Activated naive CD4-positive, alpha-beta T cell treated with anti-CD3 and anti-CD28 coated beads for 36 hours (primary cell): ENCODE results near the gene LDB2. TPM values are rescaled to one million over a fixed set of nuclear protein-coding genes. Genes with fewer than 3 reads are reported as not detected.
"Not testable (repeated sequence)": the region's sequence is repeated elsewhere in the genome, so short reads cannot be mapped to it uniquely, and the experiment has no call there.

ENCODE experiments used
- CTCF ChIA-PET: fragments of 350-600 bp; sonication (Branson Sonifier 250); formaldehyde crosslinking; loops from one replicate; lab custom pipeline; 2021; ENCODE audit warnings: antibody characterized with exemption; lab: Charles Lee
- DNase-seq: peaks from one replicate; pipeline ENCODE4 v3.0.0-alpha.2; 2020
- H3K27ac Mint-ChIP-seq: one replicate; pipeline ENCODE4 v1.8.0; 2021; ENCODE audit warnings: mild to moderate bottlenecking, mixed read lengths
- H3K27me3 Mint-ChIP-seq: one replicate; pipeline ENCODE4 v1.8.0; 2021; ENCODE audit warnings: low read depth, mixed read lengths
- H3K36me3 Mint-ChIP-seq: one replicate; pipeline ENCODE4 v1.8.0; 2021; ENCODE audit warnings: low read depth, mixed read lengths
- H3K4me1 Mint-ChIP-seq: one replicate; pipeline ENCODE4 v1.8.0; 2021; ENCODE audit warnings: low read depth, mixed read lengths
- H3K4me3 Mint-ChIP-seq: one replicate; pipeline ENCODE4 v1.8.0; 2021; ENCODE audit warnings: mild to moderate bottlenecking, moderate library complexity, mixed read lengths
- H3K9me3 Mint-ChIP-seq: one replicate; pipeline ENCODE4 v1.8.0; 2021; ENCODE audit warnings: mixed read lengths
- intact Hi-C: fragments of 100-400 bp; cut with micrococcal nuclease; formaldehyde crosslinking; loops from one replicate; pipeline ENCODE4 v1.15.1; 2023
- total RNA-seq, 2 experiments: library from RNA; stranded (reverse); gene quantifications; one replicate each; pipeline ENCODE4 v1.2.3, GENCODE V29; 2021

The LDB2 gene
- total RNA-seq, 2 experiments from 2014 or later, result not detected

- Mint-ChIP-seq H3K27me3 (no peaks in the 10 kb centered on the region), H3K4me3 (no peak overlapping the region), H3K36me3 (no peaks in the 10 kb centered on the region), H3K9me3 (no peaks in the 10 kb centered on the region), H3K4me1 (no peaks in the 10 kb centered on the region), H3K27ac (no peak overlapping the region)
- no peak for DNase-seq
- intact Hi-C loops, result no loop called here
- CTCF ChIA-PET, result no interaction called here
Measured at GRCh38 chr4:16544251-16544721, 354.2 kb downstream of the LDB2 start.

GRCh38 chr4:16537926-16538325, 360.5 kb downstream of the LDB2 start:
- H3K36me3 Mint-ChIP-seq, result no peaks in the 10 kb centered on the region
- no peak overlapping the region for H3K27ac Mint-ChIP-seq
- H3K27me3 Mint-ChIP-seq, result no peaks in the 10 kb centered on the region
- DNase-seq, result no peak
- no peak overlapping the region for H3K4me3 Mint-ChIP-seq
- CTCF ChIA-PET, result no interaction called here
- intact Hi-C loops, result no loop called here
- H3K9me3 Mint-ChIP-seq, result no peaks in the 10 kb centered on the region
- no peaks in the 10 kb centered on the region for H3K4me1 Mint-ChIP-seq

DNA sequence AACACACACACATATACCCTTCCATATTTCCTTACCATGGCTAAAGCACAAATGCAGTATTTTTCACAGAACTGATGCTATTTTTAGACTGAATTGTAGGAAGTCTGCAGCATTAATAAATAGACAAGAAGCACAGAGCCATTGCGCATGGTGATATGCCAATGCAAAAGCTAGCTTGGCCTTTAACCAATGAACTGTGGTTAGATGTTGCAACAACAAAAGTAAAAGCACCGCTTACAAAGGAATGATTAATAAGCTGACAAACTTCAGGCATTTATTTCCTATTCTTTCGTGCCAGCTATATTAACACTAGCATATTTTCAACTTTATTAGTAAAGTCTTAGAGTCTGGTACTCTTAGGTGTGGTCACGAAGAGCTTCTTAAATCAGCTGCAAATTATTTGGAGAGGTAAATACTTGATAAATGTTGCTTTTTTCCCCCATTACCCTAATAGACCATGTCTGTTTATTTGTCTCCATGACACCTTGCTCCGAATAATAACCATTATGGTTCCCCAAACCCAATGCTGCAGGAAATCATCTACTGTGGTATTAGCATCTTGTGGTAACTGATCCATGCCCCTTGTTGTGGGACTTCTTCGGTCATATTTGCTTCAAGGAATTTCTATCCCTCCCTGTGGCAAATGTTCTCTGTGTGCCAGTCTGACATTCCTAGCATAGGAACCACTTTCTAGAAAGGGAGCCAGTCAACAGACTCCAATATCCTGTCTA, 366.0 kb downstream of the LDB2 start:
- Mint-ChIP-seq H3K36me3 (no peaks in the 10 kb centered on the region), H3K27ac (no peak overlapping the region), H3K27me3 (no peaks in the 10 kb centered on the region), H3K4me1 (no peaks in the 10 kb centered on the region), H3K4me3 (no peak overlapping the region), H3K9me3 (no peaks in the 10 kb centered on the region)
- CTCF ChIA-PET, result no interaction called here
- no peak for DNase-seq
- intact Hi-C loops, result no loop called here

GRCh38 chr4:16530688-16531635, 367.5 kb downstream of the LDB2 start:
- H3K4me3 Mint-ChIP-seq, result no peak overlapping the region
- DNase-seq, result no peak
- no peak overlapping the region for H3K27ac Mint-ChIP-seq
- intact Hi-C loops, result no loop called here
- no peaks in the 10 kb centered on the region for H3K9me3 Mint-ChIP-seq
- H3K4me1 Mint-ChIP-seq, result no peaks in the 10 kb centered on the region
- CTCF ChIA-PET, result interaction anchor here (0.6 kb wide), 1 partner anchor 49 kb away, joined by 5 read pairs; no protein-coding TSS in a partner anchor
- no peaks in the 10 kb centered on the region for H3K27me3 Mint-ChIP-seq
- no peaks in the 10 kb centered on the region for H3K36me3 Mint-ChIP-seq

GRCh38 chr4:16524911-16525554, 373.4 kb downstream of the LDB2 start:
- intact Hi-C loops, result no loop called here
- Mint-ChIP-seq H3K36me3 (no peaks in the 10 kb centered on the region), H3K4me3 (no peak overlapping the region), H3K4me1 (no peaks in the 10 kb centered on the region), H3K27ac (no peak overlapping the region), H3K9me3 (no peaks in the 10 kb centered on the region), H3K27me3 (peaks cover 5% of the 10 kb centered on the region)
- CTCF ChIA-PET, result no interaction called here
- no peak for DNase-seq

DNA sequence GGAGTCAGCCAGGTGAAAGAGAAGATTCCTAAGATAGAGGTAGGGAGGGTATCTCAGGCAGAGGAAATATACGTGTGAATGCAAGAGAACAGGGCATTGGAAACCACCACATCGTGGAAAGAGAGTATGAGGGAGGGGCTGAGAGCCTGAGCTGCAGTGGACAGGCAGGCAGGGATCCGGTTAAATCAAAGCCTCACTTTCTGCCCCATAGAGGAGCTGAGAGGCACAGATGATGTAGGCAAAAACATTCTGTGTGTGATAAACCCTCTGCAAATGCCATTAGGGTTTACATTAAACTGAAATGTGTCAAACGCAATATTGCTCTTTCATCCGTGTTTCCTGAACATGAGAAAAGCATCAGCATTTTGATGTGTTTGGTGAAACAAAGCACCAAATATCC, 374.0 kb downstream of the LDB2 start:
- no peak overlapping the region for H3K27ac Mint-ChIP-seq
- CTCF ChIA-PET, result no interaction called here
- no peaks in the 10 kb centered on the region for H3K4me1 Mint-ChIP-seq
- intact Hi-C loops, result no loop called here
- H3K4me3 Mint-ChIP-seq, result no peak overlapping the region
- H3K9me3 Mint-ChIP-seq, result no peaks in the 10 kb centered on the region
- H3K36me3 Mint-ChIP-seq, result no peaks in the 10 kb centered on the region
- no peak for DNase-seq
- H3K27me3 Mint-ChIP-seq, result peaks cover 5% of the 10 kb centered on the region

- H3K27ac Mint-ChIP-seq, H3K36me3 Mint-ChIP-seq: not testable (repeated sequence)
Measured at GRCh38 chr4:16523526-16523925, 374.9 kb downstream of the LDB2 start.

GRCh38 chr4:16521156-16521915, 377.1 kb downstream of the LDB2 start:
- CTCF ChIA-PET, result interaction anchor here (0.6 kb wide), 1 partner anchor 372 kb away, joined by 6 read pairs; no protein-coding TSS in a partner anchor
- Mint-ChIP-seq H3K36me3 (no peaks in the 10 kb centered on the region), H3K27me3 (peaks cover 5% of the 10 kb centered on the region), H3K9me3 (no peaks in the 10 kb centered on the region), H3K4me3 (no peak overlapping the region), H3K27ac (no peak overlapping the region), H3K4me1 (no peaks in the 10 kb centered on the region)
- intact Hi-C loops, result no loop called here
- DNase-seq, result no peak

More at GRCh38 chr4:16523526-16523925, 374.9 kb downstream of the LDB2 start:
- H3K4me3 Mint-ChIP-seq, DNase-seq, intact Hi-C loops, CTCF ChIA-PET, H3K4me1 Mint-ChIP-seq, H3K9me3 Mint-ChIP-seq, H3K27me3 Mint-ChIP-seq: not testable (repeated sequence)

- CTCF ChIA-PET, result no interaction called here
- intact Hi-C loops, result no loop called here
- no peak for DNase-seq
- Mint-ChIP-seq H3K27me3 (no peaks in the 10 kb centered on the region), H3K36me3 (no peaks in the 10 kb centered on the region), H3K4me1 (no peaks in the 10 kb centered on the region), H3K4me3 (no peak overlapping the region), H3K27ac (no peak overlapping the region), H3K9me3 (peaks cover 2% of the 10 kb centered on the region)
Measured at GRCh38 chr4:16516796-16517439, 381.5 kb downstream of the LDB2 start.

DNA sequence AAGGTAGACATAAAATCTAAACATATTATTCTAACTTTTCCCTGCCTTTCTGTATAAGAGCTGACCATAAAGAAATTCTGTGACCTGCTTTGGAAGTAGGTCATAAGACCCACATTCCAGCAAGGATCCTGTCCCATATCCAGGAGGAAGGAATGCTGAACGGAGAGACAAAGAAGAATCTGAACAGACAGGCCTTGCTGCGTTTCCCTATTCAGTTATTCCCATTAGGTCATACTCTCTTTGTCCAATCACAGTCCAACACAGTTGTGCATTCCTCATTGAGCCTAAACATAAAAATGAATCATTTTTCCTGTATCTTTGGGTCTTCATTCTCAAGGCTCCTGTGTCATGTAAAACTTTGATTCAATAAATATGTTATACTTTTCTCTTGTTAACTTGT, 384.6 kb downstream of the LDB2 start:
- intact Hi-C loops, result no loop called here
- Mint-ChIP-seq H3K27ac (no peak overlapping the region), H3K4me3 (no peak overlapping the region), H3K27me3 (no peaks in the 10 kb centered on the region), H3K4me1 (no peaks in the 10 kb centered on the region), H3K9me3 (peaks cover 2% of the 10 kb centered on the region), H3K36me3 (no peaks in the 10 kb centered on the region)
- DNase-seq, result no peak
- CTCF ChIA-PET, result no interaction called here

DNA sequence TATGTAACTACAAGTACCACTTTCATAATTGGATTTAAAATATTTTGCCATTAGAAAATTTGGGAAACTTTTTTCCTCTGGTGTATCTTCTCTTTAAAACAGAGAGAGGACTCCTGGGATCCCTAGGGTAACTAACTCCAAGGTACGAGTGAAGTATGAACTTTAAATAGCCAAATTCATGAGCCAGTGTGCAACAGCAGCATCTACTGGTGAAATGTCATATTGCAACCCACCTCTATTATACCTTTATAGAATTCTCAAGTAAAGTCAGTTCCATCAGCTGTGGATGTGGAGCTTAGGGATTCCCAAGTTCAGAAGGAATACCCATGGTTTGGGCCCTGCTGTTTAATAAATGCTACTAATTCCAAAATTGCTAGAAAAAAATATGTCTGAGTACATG, 389.5 kb downstream of the LDB2 start:
- no peaks in the 10 kb centered on the region for H3K36me3 Mint-ChIP-seq
- no peak overlapping the region for H3K27ac Mint-ChIP-seq
- H3K4me3 Mint-ChIP-seq, result no peak overlapping the region
- CTCF ChIA-PET, result no interaction called here
- peaks cover 7% of the 10 kb centered on the region for H3K9me3 Mint-ChIP-seq
- DNase-seq, result no peak
- H3K4me1 Mint-ChIP-seq, result no peaks in the 10 kb centered on the region
- no peaks in the 10 kb centered on the region for H3K27me3 Mint-ChIP-seq
- intact Hi-C loops, result no loop called here
